Measurements from ENCODE around the gene RALGPS1. TPM values are rescaled to one million over a fixed set of nuclear protein-coding genes. Genes with fewer than 3 reads are reported as not detected.

RALGPS1 gene
- total RNA-seq, 2 experiments from 2014 or later = 1.9 to 2.2 TPM

- H3K27ac Mint-ChIP-seq = no peak overlapping the region
- H3K9me3 Mint-ChIP-seq = no peaks in the 10 kb centered on the region
- DNase-seq (no peak), ATAC-seq (no peak)
- no peak for TF ChIP-seq CTCF (IDR thresholded peaks at IDR 0.05)
- no peak overlapping the region for H3K4me3 Mint-ChIP-seq
- H3K36me3 Mint-ChIP-seq (ENCODE audit: low read depth) = no peaks in the 10 kb centered on the region
- H3K4me1 Mint-ChIP-seq (ENCODE audit: low read depth) = no peaks in the 10 kb centered on the region
- H3K27me3 Mint-ChIP-seq = no peaks in the 10 kb centered on the region
- POLR2A ChIA-PET = no interaction called here
- CTCF ChIA-PET = no interaction called here
- intact Hi-C loops (cut with micrococcal nuclease) = no loop called here
Measured at GRCh38 chr9:127107171-127107928, 192.8 kb downstream of the RALGPS1 start.

GRCh38 chr9:127107929-127108876 lies 193.6 kb downstream of the RALGPS1 start:
- POLR2A ChIA-PET = no interaction called here
- no peak for DNase-seq
- intact Hi-C loops (cut with micrococcal nuclease) = no loop called here
- Mint-ChIP-seq H3K27me3 (no peaks in the 10 kb centered on the region), H3K9me3 (no peaks in the 10 kb centered on the region), H3K4me3 (no peak overlapping the region), H3K27ac (no peak overlapping the region), H3K36me3 (ENCODE audit: low read depth) (no peaks in the 10 kb centered on the region), H3K4me1 (ENCODE audit: low read depth) (no peaks in the 10 kb centered on the region)
- CTCF ChIA-PET = no interaction called here
- no peak for ATAC-seq
- TF ChIP-seq CTCF (IDR thresholded peaks at IDR 0.05) = no peak

GRCh38 chr9:127109212-127109711 lies 194.7 kb downstream of the RALGPS1 start:
- no peak for TF ChIP-seq CTCF (IDR thresholded peaks at IDR 0.05)
- ChIA-PET POLR2A (no interaction called here), CTCF (no interaction called here)
- Mint-ChIP-seq H3K27me3 (no peaks in the 10 kb centered on the region), H3K4me3 (no peak overlapping the region), H3K27ac (no peak overlapping the region), H3K4me1 (ENCODE audit: low read depth) (no peaks in the 10 kb centered on the region), H3K36me3 (ENCODE audit: low read depth) (no peaks in the 10 kb centered on the region), H3K9me3 (no peaks in the 10 kb centered on the region)
- ATAC-seq (no peak), DNase-seq (no peak)
- intact Hi-C loops (cut with micrococcal nuclease) = no loop called here

GRCh38 chr9:127112056-127112455 lies 197.5 kb downstream of the RALGPS1 start:
- peaks cover 10% of the 10 kb centered on the region for H3K4me1 Mint-ChIP-seq (ENCODE audit: low read depth)
- ChIA-PET POLR2A (no interaction called here), CTCF (no interaction called here)
- H3K36me3 Mint-ChIP-seq (ENCODE audit: low read depth) = no peaks in the 10 kb centered on the region
- ATAC-seq (no peak), DNase-seq (no peak)
- intact Hi-C loops (cut with micrococcal nuclease) = no loop called here
- H3K4me3 Mint-ChIP-seq = no peak overlapping the region
- H3K27me3 Mint-ChIP-seq = no peaks in the 10 kb centered on the region
- H3K27ac Mint-ChIP-seq = no peak overlapping the region
- no peaks in the 10 kb centered on the region for H3K9me3 Mint-ChIP-seq
- no peak for TF ChIP-seq CTCF (IDR thresholded peaks at IDR 0.05)

- TF ChIP-seq CTCF (IDR thresholded peaks at IDR 0.05) = no peak
- H3K4me3 Mint-ChIP-seq = no peak overlapping the region
- DNase-seq (no peak), ATAC-seq (no peak)
- H3K4me1 Mint-ChIP-seq (ENCODE audit: low read depth) = peaks cover 11% of the 10 kb centered on the region
- no peaks in the 10 kb centered on the region for H3K9me3 Mint-ChIP-seq
- no peaks in the 10 kb centered on the region for H3K36me3 Mint-ChIP-seq (ENCODE audit: low read depth)
- H3K27ac Mint-ChIP-seq = no peak overlapping the region
- POLR2A ChIA-PET = no interaction called here
- peaks cover 2% of the 10 kb centered on the region for H3K27me3 Mint-ChIP-seq
- intact Hi-C loops (cut with micrococcal nuclease) = no loop called here
- CTCF ChIA-PET = no interaction called here
Measured at GRCh38 chr9:127112735-127113161, 198.2 kb downstream of the RALGPS1 start.
